ENCODE data around the gene POLR2C.

- TF ChIP-seq, protein P1, sequence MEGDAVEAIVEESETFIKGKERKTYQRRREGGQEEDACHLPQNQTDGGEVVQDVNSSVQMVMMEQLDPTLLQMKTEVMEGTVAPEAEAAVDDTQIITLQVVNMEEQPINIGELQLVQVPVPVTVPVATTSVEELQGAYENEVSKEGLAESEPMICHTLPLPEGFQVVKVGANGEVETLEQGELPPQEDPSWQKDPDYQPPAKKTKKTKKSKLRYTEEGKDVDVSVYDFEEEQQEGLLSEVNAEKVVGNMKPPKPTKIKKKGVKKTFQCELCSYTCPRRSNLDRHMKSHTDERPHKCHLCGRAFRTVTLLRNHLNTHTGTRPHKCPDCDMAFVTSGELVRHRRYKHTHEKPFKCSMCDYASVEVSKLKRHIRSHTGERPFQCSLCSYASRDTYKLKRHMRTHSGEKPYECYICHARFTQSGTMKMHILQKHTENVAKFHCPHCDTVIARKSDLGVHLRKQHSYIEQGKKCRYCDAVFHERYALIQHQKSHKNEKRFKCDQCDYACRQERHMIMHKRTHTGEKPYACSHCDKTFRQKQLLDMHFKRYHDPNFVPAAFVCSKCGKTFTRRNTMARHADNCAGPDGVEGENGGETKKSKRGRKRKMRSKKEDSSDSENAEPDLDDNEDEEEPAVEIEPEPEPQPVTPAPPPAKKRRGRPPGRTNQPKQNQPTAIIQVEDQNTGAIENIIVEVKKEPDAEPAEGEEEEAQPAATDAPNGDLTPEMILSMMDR (conservative IDR thresholded peaks at IDR 0.05; ENCODE audit: low read depth in 2 of 2) = no peak
- TF ChIP-seq EZH2 (IDR thresholded peaks at IDR 0.05; ENCODE audit: low read depth, unreplicated experiment) (no peak), ZNF331 (CRISPR knock-in tag; IDR thresholded peaks at IDR 0.05; ENCODE audit: low read depth) (no peak), CREB1 (CRISPR knock-in tag; IDR thresholded peaks at IDR 0.05; ENCODE audit: low read depth) (no peak), EZH2phosphoT487 (IDR thresholded peaks at IDR 0.05; ENCODE audit: unreplicated experiment) (no peak), POLR2AphosphoS5 (IDR thresholded peaks at IDR 0.05; ENCODE audit: low read depth) (no peak), STAT1 (IDR thresholded peaks at IDR 0.05; ENCODE audit: unreplicated experiment) (no peak), JUNB (IDR thresholded peaks at IDR 0.05; ENCODE audit: unreplicated experiment) (no peak), NANOG (IDR thresholded peaks at IDR 0.05; ENCODE audit: borderline replicate concordance) (no peak), ZNF462 (CRISPR knock-in tag; IDR thresholded peaks at IDR 0.05) (no peak), ZNF114 (CRISPR knock-in tag; IDR thresholded peaks at IDR 0.05) (no peak)
- TF ChIP-seq, protein P2, sequence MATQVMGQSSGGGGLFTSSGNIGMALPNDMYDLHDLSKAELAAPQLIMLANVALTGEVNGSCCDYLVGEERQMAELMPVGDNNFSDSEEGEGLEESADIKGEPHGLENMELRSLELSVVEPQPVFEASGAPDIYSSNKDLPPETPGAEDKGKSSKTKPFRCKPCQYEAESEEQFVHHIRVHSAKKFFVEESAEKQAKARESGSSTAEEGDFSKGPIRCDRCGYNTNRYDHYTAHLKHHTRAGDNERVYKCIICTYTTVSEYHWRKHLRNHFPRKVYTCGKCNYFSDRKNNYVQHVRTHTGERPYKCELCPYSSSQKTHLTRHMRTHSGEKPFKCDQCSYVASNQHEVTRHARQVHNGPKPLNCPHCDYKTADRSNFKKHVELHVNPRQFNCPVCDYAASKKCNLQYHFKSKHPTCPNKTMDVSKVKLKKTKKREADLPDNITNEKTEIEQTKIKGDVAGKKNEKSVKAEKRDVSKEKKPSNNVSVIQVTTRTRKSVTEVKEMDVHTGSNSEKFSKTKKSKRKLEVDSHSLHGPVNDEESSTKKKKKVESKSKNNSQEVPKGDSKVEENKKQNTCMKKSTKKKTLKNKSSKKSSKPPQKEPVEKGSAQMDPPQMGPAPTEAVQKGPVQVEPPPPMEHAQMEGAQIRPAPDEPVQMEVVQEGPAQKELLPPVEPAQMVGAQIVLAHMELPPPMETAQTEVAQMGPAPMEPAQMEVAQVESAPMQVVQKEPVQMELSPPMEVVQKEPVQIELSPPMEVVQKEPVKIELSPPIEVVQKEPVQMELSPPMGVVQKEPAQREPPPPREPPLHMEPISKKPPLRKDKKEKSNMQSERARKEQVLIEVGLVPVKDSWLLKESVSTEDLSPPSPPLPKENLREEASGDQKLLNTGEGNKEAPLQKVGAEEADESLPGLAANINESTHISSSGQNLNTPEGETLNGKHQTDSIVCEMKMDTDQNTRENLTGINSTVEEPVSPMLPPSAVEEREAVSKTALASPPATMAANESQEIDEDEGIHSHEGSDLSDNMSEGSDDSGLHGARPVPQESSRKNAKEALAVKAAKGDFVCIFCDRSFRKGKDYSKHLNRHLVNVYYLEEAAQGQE (IDR thresholded peaks at IDR 0.05; ENCODE audit: unreplicated experiment) = no peak
- TF ChIP-seq, protein P3, sequence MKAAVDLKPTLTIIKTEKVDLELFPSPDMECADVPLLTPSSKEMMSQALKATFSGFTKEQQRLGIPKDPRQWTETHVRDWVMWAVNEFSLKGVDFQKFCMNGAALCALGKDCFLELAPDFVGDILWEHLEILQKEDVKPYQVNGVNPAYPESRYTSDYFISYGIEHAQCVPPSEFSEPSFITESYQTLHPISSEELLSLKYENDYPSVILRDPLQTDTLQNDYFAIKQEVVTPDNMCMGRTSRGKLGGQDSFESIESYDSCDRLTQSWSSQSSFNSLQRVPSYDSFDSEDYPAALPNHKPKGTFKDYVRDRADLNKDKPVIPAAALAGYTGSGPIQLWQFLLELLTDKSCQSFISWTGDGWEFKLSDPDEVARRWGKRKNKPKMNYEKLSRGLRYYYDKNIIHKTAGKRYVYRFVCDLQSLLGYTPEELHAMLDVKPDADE (IDR thresholded peaks at IDR 0.05) = no peak
Measured at GRCh38 chr16:57469046-57469445, 6.6 kb downstream of the POLR2C start.

All from GM23338 (cell line).